AG09319 (cell line): ENCODE results near the gene RITA1.

Experiments
- DNase-seq: peaks from one replicate; pipeline ENCODE4 v3.0.0-alpha.2; 2010; ENCODE audit warnings: low read depth; ENCODE audit errors: extremely low read depth
- CTCF ChIP-seq: IDR thresholded peaks from 2 replicates; pipeline ENCODE4 v1.5.1; 2011; ENCODE audit warnings: low read depth, mild to moderate bottlenecking, inconsistent platforms, low read length, moderate library complexity

RITA1 gene

GRCh38 chr12:113171543-113171942, 14.0 kb upstream of the RITA1 start:
- TF ChIP-seq CTCF: no peak
- no peak for DNase-seq

GRCh38 chr12:113172185-113172584, 13.3 kb upstream of the RITA1 start:
- no peak for TF ChIP-seq CTCF
- no peak for DNase-seq

GRCh38 chr12:113173081-113173698, 12.3 kb upstream of the RITA1 start:
- no peak for TF ChIP-seq CTCF
- DNase-seq: no peak

- DNase-seq: no peak
- TF ChIP-seq CTCF: peak; percentile 98
These were observed 10.8 kb upstream of the RITA1 start for GRCh38 chr12:113174461-113175384.

- no peak for TF ChIP-seq CTCF
- no peak for DNase-seq
These were observed 6.5 kb upstream of the RITA1 start for GRCh38 chr12:113179023-113179422.

GRCh38 chr12:113180333-113180732, 5.2 kb upstream of the RITA1 start:
- no peak for DNase-seq
- no peak for TF ChIP-seq CTCF

- no peak for TF ChIP-seq CTCF
- no peak for DNase-seq
These were observed 3.5 kb upstream of the RITA1 start for GRCh38 chr12:113181975-113182374.
